ENCODE data around the gene PEMT.

PEMT gene

DNA sequence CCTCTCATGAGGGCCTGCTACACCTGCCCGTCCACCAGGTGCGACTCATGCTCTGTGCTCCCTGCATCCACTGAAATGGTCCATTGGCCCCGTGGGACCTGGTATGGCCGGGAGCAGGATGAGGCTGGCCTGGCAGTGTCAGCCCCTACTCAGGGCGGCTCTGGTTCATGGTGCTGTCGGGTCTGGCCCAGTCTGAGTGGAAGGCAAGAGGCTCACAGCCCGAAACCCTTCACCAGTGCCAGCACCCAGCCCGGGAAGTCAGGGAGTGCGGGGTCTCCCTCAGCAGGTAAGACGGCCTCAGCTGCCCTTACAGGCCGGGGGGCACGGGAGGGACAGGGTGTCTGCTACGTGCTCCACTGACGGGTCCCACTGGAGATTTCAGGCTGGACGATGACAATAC is 54.8 kb downstream of the PEMT start:
- DNase-seq (ENCODE audit: low read depth in 1 of 2, low spot score in 1 of 2): no peak

DNA sequence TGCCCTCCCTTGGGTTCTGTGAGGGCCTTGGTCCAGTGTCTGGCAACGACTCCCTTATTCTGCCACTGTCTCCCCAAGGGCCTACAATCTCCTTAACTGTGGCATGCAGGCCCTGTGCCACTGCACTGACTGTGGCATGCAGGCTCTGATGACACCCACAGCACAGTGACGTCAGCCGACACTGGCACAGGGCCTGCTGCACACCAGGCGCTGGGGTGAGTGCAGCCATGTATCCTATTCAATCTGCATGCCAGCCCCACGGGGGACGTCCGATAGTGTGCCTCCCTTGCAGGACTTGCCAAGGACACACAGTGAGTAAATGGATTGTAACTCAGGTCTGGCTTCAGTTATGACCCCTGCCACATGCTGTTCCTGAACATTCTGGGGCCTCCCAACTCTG is 55.6 kb downstream of the PEMT start:
- no peak for DNase-seq (ENCODE audit: low read depth in 1 of 2, low spot score in 1 of 2)

DNA sequence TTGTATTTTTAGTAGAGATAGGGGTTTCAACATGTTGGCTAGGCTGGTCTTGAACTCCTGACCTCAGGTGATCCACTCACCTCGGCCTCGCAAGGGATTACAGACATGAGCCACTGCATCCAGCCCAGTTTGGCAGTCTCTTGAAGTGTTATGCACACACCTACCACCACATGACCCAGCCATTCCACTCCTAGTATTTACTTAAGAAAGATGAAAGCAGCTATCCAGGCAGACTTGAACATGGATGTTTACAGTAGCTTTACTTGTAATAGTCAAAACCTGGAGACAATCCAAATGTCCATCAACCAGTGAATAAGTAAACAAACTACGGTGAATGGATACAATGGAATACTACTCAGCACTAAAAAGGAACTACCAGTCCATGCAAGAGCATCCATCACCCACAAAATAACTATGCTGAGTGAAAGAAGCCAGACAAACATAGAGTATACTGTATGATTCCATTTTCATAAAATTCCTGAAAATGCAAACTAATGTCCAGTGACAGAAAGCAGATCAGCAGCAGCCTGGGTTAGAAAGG is 57.5 kb downstream of the PEMT start:
- DNase-seq (ENCODE audit: low read depth in 1 of 2, low spot score in 1 of 2): no peak

DNA sequence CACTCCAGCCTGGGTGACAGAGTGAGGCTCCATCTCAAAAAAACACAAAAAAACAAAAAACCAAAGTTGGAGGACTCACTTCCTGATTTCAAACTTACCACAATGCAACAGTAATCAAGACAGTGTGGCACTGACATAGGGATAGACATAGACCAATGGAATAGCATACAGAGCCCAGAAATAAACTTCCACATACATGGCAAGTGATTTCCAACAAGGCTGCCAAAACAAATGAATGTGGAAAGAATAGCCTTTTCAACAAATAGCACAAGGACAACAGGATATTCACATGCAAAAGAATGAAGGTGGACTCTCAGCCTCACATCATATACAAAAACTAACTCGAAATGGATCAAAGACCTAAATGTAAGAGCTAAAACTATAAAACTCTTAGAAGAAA is 58.5 kb downstream of the PEMT start:
- no peak for DNase-seq (ENCODE audit: low read depth in 1 of 2, low spot score in 1 of 2)

DNA sequence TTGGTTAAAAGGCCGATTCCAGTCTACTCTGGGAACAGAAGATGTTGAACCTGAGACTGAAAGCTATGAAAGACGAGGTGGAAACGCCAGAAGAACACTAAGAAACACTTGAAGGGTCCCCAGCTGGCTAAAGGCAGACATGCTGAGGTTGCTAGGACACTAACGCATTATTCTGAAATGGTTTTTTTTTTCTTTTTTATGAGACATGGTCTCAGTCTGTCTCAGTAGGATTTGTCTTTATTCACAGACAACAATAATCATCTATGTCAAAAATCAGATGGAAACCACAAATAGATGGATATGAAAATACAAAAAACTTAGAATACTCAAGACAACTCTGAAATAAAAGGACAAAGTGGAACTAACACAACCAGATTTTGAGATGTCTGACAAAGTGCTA is 60.4 kb downstream of the PEMT start:
- DNase-seq (ENCODE audit: low read depth in 1 of 2, low spot score in 1 of 2): no peak

DNA sequence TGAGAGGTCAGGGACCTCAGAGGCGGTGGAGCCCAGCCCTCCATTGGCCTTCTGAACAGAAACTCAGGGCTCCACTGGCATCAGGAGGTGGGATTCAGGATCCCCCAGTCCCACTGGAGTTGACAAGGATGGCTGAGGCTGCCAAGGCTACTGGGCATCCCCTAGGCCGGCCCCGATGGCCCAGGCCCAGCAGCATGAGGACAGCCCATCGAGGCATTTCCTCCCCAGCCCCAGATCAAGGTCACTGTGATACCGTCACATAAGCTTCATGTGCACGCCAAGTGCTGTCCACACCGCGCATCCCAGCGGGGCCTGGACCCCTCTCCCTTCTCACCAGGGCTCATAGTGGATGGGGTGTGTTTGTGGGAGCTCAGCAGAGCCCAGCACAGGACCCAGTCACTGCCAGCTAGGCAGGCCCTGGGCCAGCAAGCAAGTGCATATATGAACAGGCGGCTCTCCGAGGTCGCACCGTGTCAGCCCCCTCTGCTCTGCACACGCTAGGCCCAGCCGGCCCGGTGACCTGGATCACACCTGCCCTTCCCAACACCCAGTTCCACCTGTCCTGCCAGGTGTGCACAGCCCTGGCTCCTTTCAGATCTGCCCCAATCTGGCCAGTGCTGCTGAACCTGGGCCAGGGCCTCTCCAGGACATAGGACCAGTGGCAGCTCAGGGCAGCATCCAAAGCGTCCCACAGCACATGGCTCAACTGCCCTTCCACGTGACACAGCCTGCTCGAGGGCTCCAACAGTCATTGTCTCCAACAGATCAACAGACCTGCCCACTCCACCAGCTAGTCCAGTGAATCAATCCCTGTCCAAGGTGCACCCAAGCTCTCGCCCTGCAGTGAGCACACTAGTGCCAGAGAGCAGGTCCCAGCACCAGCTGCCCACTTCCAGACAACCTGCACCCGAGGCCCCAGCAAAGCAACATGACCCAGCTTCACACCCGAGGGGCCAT is 62.5 kb downstream of the PEMT start:
- no peak for DNase-seq (ENCODE audit: low read depth in 1 of 2, low spot score in 1 of 2)

DNA sequence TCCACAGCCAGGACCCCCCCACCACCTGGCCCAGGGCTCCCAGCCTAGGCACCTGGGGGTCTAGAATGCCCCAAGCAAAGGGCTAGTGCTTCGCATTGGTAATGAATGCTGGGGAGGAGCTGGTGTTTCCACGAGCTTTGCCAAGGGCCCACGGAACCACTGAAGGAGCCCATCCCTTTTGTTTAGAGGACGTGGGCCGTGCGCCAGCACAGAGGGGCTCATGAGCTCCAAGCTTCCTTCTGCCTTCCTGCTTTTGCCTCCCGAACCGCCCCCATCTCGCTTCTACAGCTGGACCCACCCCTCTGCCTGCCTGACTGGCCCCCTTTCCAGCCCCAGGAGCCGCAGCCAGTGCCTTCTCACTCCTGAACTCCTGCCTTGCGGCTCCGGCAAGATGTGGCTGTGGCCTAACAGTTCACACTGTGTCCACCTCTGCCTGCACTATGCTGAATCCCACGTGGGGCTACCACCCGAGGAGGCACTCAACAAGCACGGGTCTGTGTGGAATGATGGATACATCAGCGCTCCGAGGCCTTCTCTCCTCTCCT is 63.5 kb downstream of the PEMT start:
- no peak for DNase-seq (ENCODE audit: low read depth in 1 of 2, low spot score in 1 of 2)

DNA sequence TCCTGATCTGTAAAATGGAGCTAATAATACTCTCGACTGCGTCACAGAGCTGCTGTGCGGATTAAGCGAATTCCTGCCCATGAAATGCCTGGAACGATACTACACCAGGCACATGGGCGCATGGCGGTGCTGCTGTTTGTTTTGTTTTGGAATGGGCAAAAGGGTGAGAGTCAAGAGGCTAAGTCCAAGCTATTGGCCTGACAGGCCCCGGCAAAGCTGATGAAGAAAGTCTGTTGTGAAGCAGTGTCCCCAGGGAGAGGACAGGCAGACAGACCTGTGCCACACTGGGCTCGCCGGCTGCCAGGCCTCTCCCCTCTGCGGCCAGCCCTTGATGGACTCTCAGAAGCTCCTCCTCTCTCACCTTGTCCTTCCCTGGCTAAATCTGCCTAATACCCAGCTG is 64.0 kb downstream of the PEMT start:
- DNase-seq (ENCODE audit: low read depth in 1 of 2, low spot score in 1 of 2): no peak

DNA sequence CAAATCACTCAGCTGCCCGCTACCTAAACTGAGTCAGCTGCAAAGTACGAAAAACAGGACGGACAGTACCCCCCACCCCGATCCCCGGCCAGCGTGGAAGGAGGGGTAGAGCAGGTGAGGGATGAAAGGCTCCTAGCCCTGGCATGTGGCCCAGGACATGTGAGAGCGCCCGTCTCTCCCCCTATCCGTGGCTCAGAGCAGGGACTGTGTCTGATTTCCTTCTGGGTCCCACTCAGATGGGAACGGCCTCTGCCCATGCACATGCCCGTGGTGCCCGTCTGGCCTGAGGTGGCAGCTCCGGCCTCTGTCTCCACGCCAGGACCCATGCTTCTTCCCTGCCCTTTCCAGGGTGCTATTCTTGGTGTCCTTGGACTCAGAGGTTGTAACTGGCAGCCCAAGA is 65.1 kb downstream of the PEMT start:
- DNase-seq (ENCODE audit: low read depth in 1 of 2, low spot score in 1 of 2): no peak

DNA sequence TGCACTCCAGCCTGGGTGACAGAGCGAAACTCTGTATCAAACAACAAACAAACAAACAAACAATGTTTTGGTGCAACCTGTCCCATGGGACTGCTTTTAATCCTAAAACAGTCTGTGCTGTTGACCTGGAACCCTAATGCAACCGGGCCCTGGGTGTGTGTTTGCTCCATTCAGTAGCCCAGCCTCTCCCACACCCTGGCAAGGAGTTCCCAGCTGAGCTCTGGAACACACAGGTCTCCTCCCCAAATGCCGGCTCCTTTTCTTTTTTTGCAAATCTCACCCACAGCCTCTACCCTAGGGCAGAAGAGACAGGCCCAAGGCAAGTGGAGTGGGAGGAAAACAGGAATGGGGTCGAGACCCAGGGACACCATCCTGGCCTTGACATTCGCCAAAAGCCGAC is 65.6 kb downstream of the PEMT start:
- no peak for DNase-seq (ENCODE audit: low read depth in 1 of 2, low spot score in 1 of 2)

DNA sequence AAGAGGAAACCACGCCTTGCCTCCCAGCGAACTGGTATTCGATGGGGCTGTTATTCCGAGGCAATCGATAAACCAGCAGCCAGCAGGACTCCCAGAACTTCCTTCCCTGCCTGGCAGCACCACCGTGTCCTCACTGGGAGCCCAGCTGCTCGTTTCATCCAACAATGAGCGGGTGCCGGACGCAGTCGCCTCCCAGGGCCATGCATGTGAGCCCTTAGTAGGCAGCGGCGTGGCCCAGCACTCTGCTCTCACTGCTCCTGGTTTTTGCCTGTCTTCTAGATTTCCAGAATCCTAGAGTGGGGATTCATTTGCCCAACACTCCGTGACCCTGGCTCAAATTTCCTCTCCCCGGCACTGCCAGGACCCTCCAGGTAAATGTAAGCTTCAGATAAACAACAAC is 66.2 kb downstream of the PEMT start:
- DNase-seq (ENCODE audit: low read depth in 1 of 2, low spot score in 1 of 2): no peak

DNA sequence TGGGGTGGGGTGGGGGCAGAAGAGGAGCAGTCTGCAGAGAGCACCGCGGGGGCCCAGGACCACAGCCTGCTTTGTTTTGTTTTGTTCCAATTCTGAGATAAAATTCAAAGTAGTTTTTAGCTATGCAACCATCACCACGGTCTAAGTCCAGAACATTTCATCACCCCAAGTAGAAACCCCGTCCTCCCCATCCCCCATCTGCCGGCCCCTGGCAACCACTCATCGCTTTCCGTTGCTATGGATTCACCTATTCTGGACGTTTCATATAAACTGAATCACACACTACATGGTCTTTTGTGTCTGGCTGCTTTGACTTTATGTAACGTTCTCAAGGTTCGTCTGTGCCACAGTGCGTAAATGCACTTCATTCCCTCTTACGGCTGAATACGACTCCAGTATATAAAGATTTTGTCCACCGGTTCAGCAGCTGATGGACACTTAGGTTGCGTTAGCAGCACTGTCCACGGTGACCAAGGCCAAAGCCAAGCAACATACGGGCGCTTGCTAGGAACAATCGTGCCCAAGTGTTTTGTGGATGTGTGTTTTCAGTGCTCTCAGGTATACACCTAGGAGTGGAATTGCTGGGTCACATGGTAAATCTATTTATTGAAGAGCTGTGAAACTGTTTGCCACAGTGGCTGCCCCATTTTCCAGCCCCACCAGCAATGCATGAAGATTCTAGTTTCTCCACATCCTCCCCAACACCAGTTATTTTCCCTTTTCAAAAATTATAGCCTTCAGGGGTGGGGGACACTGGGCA is 67.6 kb downstream of the PEMT start:
- no peak for DNase-seq (ENCODE audit: low read depth in 1 of 2, low spot score in 1 of 2)

DNA sequence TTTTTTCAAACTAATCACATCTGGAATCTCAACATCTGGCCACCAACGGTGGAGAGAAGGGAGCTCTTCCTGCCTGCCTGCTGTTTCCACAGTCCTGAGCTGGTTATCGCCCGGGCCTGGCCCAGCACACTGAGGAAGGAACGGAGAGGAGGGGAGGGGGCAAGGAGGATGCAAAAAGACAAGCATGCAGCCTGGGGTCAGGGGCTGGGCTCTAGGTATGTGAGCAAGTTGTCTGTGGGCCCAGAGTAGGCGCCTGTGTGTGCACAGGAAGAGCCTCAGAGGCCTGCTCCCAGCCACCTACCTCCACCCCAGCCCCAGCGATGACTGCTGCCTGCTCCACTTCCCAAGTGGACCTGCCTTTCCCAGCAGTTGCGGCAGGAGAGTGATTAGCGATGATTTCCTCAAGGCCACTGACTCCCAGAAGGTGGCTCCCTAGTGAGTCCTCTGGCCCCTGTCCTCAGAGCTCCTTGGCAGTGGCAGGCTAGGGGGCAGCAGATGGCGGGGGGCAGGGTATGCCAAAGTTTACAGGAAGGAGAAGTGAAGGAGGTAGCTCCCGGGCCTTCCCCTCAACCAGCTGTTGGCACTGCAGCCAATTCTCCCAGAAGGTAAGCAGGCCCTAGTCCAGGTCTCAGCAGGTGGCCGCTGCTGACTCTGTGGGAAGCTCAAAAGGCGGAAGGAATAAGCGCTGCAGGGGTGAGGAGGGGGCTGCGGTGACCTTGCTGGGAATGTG is 68.3 kb downstream of the PEMT start:
- no peak for DNase-seq (ENCODE audit: low read depth in 1 of 2, low spot score in 1 of 2)

DNA sequence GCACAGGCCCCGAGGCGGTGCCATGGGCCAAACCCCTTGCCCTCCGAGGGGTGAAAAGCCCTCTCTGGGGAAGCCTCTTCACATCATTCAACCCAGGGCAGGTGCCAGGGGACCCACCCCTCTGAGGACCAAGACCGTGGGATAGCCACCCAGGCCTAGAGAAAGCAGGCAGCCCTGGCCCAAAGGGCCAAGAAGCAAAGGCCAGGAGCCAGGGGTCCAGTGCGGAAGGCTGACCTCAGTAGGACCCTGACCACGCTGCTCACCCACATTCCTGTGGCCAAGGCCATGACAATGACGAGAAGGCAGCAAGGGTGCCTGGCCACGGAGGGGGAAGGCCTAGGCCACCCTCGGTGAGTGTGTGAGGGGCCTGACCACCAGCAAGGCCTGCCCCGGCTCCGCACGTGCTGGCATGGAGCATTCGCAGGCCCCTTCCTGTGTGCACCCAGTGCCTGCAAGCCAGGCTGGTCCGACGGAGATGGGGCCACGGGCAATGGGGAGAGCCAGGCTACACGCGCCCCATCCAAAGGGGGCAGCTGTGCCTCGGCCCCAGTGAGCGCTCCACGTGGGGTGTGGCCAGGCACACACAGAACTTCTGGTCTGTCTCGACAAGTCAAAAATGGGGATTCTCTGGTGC is 70.8 kb downstream of the PEMT start:
- no peak for DNase-seq (ENCODE audit: low read depth in 1 of 2, low spot score in 1 of 2)

DNA sequence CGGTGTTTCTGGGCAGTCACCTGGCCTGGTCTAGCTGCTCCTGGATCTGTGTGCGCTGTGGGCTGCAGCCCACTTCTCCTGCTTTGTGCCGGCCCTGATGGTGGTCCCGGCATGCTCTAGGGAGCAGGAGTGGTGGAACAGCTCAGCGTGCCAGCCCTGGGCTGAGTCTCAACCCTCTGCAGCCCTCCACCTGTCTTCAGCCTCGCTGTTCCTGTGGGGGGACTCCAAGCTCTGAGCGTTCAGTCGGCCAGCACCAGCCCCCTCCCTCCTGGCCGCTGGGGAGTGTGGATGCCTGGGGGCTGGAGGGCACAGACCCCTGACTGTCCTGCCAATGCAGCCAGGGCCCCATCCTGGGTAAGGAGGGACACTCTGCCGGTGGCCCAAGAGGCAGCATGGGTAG is 71.6 kb downstream of the PEMT start:
- DNase-seq (ENCODE audit: low read depth in 1 of 2, low spot score in 1 of 2): no peak

DNA sequence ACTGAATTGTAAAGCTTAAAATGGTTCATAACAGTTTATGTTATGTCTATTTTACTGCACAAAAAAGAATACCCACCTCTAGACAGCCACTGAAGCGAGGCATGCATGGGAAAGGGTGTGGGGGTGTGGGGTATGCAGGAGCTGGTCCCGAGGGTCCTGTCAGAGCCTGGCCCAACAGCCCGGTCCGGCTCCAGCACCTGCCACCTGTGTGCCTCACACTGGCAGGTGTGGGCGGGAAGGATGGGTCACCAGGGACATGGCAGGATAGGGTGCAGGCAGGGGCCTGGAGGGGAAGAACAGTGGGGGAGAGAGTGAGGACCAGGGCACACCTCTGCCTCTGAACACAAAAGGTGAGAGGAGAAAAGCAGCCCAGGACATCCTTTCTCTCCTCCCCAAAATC is 72.6 kb downstream of the PEMT start:
- no peak for DNase-seq (ENCODE audit: low read depth in 1 of 2, low spot score in 1 of 2)

DNA sequence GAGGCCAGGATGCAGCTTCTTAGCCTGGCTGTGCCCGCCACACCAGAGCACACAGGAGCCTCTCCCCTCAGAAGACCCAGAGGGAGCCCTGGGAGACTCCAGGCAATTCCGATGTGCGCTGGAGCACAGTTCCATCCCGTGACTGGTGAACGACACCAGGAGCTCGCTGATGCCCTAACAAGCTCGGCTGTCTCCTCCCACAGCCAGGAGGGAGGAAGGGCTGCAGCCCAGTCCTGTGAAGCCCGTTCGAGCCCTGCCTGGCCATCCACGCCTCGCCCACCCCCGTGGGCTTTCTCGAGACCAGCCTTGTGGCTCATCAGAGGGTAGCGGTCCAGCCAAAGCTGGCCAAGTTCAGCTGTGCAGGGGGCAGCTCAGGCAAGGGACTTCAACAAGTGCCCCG is 73.5 kb downstream of the PEMT start:
- DNase-seq (ENCODE audit: low read depth in 1 of 2, low spot score in 1 of 2): no peak

DNA sequence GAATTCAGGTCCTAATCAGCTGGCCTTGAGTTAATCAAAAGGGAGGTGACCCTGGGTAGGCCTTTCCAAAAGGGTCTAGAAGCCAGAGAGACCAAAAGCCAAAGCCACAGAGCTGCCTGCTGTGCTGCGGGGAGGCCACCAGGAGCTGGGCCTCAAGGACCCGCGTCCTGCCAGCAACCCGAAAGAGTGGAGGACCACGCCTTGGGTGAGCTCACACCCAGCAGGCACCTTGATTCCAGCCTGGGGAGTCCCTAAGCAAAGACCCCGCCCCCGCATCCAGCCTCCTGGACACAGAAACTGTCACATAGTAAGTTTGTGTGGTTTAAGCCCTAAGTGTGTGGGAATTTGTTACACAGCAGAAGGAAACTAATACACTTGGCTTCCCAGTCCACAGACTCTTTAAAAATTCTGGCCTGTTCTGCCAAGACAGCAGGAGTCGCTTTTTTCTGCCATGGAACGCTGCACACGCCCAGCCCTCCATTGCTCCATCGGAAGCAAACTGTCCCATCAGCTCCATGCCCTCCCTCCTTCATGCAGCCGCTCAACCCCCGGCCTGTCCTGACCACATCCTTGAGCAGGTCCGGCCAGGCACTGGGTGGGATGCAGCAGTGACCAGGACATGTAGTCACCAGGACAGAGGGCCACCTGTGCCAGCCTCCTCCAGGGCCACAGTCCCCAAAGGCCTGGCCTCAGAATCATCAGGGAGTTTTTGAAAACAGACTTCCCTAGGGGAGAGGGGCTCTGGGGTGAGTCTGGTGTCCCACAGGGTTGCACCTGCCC is 74.4 kb downstream of the PEMT start:
- DNase-seq (ENCODE audit: low read depth in 1 of 2, low spot score in 1 of 2): no peak

DNA sequence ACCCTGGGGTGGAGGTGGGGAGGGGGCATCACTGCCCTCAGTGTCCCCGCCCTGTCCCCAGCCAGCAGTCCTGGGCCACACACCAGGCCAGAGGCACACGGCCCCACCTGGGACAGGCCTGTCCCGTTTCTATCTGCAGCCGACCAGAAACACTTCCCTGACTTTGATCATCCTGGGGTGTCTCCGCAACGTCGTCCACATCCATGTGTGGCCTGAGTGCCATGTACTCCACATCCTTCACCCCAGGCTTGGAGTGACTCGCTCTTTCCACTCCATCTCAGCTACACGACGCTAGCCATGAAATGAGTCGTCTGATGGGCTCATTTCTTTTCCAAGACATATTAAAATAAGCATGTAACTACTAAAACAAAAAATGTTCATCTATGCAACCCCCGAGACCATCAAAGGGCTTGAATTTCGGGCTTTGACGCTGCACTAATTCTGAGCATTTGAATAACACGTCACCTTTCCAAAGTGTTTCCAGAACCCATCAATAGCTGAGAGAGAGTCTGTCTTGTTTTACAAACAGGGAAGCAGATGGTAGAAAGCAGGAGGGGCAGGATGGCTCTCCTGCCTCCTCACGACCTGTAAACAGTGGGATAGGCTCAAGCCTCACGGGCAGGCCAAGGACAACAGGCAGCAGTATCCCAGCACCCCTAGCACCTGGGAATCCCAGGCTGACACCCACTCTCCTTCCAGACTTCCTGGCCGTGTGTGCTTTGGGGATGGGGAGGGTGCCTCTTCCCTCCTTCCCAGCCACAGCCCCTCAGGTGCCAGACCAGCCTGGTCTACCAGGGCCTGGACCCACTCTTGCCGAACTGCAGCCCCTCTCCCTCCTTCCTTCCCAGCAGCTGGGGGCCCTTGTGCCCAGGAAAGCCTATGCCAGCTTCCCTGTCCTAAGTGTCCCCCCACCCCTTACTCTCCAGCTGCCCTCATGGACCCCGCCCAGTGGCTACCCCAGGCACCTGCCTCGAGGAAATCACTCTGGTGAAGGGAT is 75.3 kb downstream of the PEMT start:
- no peak for DNase-seq (ENCODE audit: low read depth in 1 of 2, low spot score in 1 of 2)

All from activated T-helper 1 cell treated with anti-CD3 and anti-CD28 coated beads, Interleukin-2, amount 50 U/mL, for 16 hours (primary cell).